ENCODE measurements around the gene KSR2. TPM values are rescaled to one million over a fixed set of nuclear protein-coding genes. Genes with fewer than 3 reads are reported as not detected.

KSR2 gene
- total RNA-seq, 4 donors from 2014 or later = under 0.01 to 0.08 (median under 0.01) TPM; not detected in 1

GRCh38 chr12:117844114-117844830 lies 124.5 kb downstream of the KSR2 start:
- no peak for ATAC-seq
- Histone ChIP-seq H3K27ac (no peak overlapping the region), H3K36me3 (no peaks in the 10 kb centered on the region), H3K27me3 (peaks cover 92% of the 10 kb centered on the region), H3K4me3 (no peak overlapping the region), H3K4me1 (no peaks in the 10 kb centered on the region), H3K9me3 (peaks cover 0 to 24% (median 0%) of the 10 kb centered on the region in 3 donors)
- TF ChIP-seq POLR2A (IDR thresholded peaks at IDR 0.05) (no peak), POLR2AphosphoS5 (IDR thresholded peaks at IDR 0.05) (no peak), EP300 (IDR thresholded peaks at IDR 0.05) (no peak), CTCF (IDR thresholded peaks at IDR 0.05) (no peak)
- 80% methylated on average over 1 of the region's 1 CpG; no CpG with 5 or more reads in 1 of the 2 donors for WGBS, 2 donors (ENCODE audit: low coverage in 1 of 2)

GRCh38 chr12:117842630-117843029 lies 126.2 kb downstream of the KSR2 start:
- Histone ChIP-seq H3K27me3 (peaks cover 94% of the 10 kb centered on the region), H3K36me3 (no peaks in the 10 kb centered on the region), H3K27ac (no peak overlapping the region), H3K4me3 (no peak overlapping the region), H3K4me1 (no peaks in the 10 kb centered on the region), H3K9me3 (peaks cover 0 to 24% (median 0%) of the 10 kb centered on the region in 3 donors)
- no peak for TF ChIP-seq CTCF (IDR thresholded peaks at IDR 0.05)
- no peak for TF ChIP-seq EP300 (IDR thresholded peaks at IDR 0.05)
- no peak for TF ChIP-seq POLR2A (IDR thresholded peaks at IDR 0.05)
- no peak for TF ChIP-seq POLR2AphosphoS5 (IDR thresholded peaks at IDR 0.05)
- 51 to 55% methylated on average over 4 of the region's 4 CpGs for WGBS, 2 donors (ENCODE audit: low coverage in 1 of 2)
- ATAC-seq = no peak

- H3K4me3 ChIP-seq = no peak overlapping the region
- ATAC-seq = no peak
- H3K27ac ChIP-seq = no peak overlapping the region
- WGBS, 2 donors (ENCODE audit: low coverage in 1 of 2) = 72 to 85% methylated on average over 2 of the region's 2 CpGs
- H3K4me1 ChIP-seq = peaks cover 0 to 1% (median 0%) of the 10 kb centered on the region in 3 donors
- TF ChIP-seq EP300 (IDR thresholded peaks at IDR 0.05) (no peak), POLR2AphosphoS5 (IDR thresholded peaks at IDR 0.05) (no peak), CTCF (IDR thresholded peaks at IDR 0.05) (no peak), POLR2A (IDR thresholded peaks at IDR 0.05) (no peak)
- H3K9me3 ChIP-seq = peaks cover 0 to 24% (median 0%) of the 10 kb centered on the region in 3 donors
- H3K36me3 ChIP-seq = no peaks in the 10 kb centered on the region
- peaks cover 93% of the 10 kb centered on the region for H3K27me3 ChIP-seq
Measured at GRCh38 chr12:117842220-117842619, 126.6 kb downstream of the KSR2 start.

- no peak overlapping the region for H3K27ac ChIP-seq
- ATAC-seq = no peak
- H3K9me3 ChIP-seq = no peaks in the 10 kb centered on the region
- H3K4me1 ChIP-seq = peaks cover 0 to 5% (median 0%) of the 10 kb centered on the region in 3 donors
- TF ChIP-seq POLR2A (IDR thresholded peaks at IDR 0.05) (no peak), POLR2AphosphoS5 (IDR thresholded peaks at IDR 0.05) (no peak), EP300 (IDR thresholded peaks at IDR 0.05) (no peak), CTCF (IDR thresholded peaks at IDR 0.05) (no peak)
- no peak overlapping the region for H3K4me3 ChIP-seq
- H3K27me3 ChIP-seq = peaks cover 73% of the 10 kb centered on the region
- H3K36me3 ChIP-seq = no peaks in the 10 kb centered on the region
- WGBS, 2 donors (ENCODE audit: low coverage in 1 of 2) = 17 to 40% methylated on average over 1 to 3 of the region's 3 CpGs
Measured at GRCh38 chr12:117837737-117838050, 131.1 kb downstream of the KSR2 start.
